SJCRH30 (cell line): ENCODE data around the gene RAB40B. TPM values are rescaled to one million over a fixed set of nuclear protein-coding genes. Genes with fewer than 3 reads are reported as not detected.
A peak's percentile ranks its signal among the peaks of the same experiment; 100 is the strongest.

Experiments
- DNase-seq, 2 experiments: peaks; one replicate each; pipeline ENCODE4 v3.0.0-alpha.2; 2015 to 2020
- H3K27ac ChIP-seq: fragments of 250-450 bp; sonication (Bioruptor Pico); 2 replicates; pipeline ENCODE4 v1.5.1; 2020; ENCODE audit warnings: mild to moderate bottlenecking, moderate library complexity
- H3K27me3 ChIP-seq: fragments of 250-450 bp; sonication (Bioruptor Pico); 2 replicates; pipeline ENCODE4 v1.5.1; 2020; ENCODE audit warnings: mild to moderate bottlenecking, moderate library complexity
- H3K36me3 ChIP-seq: fragments of 250-450 bp; sonication (Bioruptor Pico); 2 replicates; pipeline ENCODE4 v1.5.1; 2020; ENCODE audit warnings: mild to moderate bottlenecking, moderate library complexity
- H3K4me1 ChIP-seq: fragments of 250-450 bp; sonication (Bioruptor Pico); 2 replicates; pipeline ENCODE4 v1.5.1; 2020; ENCODE audit warnings: mild to moderate bottlenecking, moderate library complexity
- H3K4me3 ChIP-seq: fragments of 250-450 bp; sonication (Bioruptor Pico); 2 replicates; pipeline ENCODE4 v1.5.1; 2020; ENCODE audit warnings: mild to moderate bottlenecking, moderate library complexity
- H3K9me3 ChIP-seq: fragments of 250-450 bp; sonication (Bioruptor Pico); replicated peaks from 2 replicates; pipeline ENCODE4 v1.5.1; 2020; ENCODE audit warnings: mild to moderate bottlenecking, moderate library complexity
- total RNA-seq: library from RNA; depleted of rRNA; stranded (reverse); fragments of >200 nt; shearing (Covaris generic); gene quantifications from 2 replicates; pipeline ENCODE4 v1.2.3, GENCODE V29; 2014

The RAB40B gene
- total RNA-seq, 1 experiment from 2014 or later: 17.2 TPM

GRCh38 chr17:82687375-82687861 lies 11.1 kb downstream of the RAB40B start:
- no peak overlapping the region for H3K4me3 ChIP-seq
- H3K4me1 ChIP-seq: peaks cover 11% of the 10 kb centered on the region
- H3K36me3 ChIP-seq: no peaks in the 10 kb centered on the region
- DNase-seq: peak; percentile 71 to 86
- H3K9me3 ChIP-seq: no peaks in the 10 kb centered on the region
- H3K27me3 ChIP-seq: no peaks in the 10 kb centered on the region
- H3K27ac ChIP-seq: no peak overlapping the region

DNA sequence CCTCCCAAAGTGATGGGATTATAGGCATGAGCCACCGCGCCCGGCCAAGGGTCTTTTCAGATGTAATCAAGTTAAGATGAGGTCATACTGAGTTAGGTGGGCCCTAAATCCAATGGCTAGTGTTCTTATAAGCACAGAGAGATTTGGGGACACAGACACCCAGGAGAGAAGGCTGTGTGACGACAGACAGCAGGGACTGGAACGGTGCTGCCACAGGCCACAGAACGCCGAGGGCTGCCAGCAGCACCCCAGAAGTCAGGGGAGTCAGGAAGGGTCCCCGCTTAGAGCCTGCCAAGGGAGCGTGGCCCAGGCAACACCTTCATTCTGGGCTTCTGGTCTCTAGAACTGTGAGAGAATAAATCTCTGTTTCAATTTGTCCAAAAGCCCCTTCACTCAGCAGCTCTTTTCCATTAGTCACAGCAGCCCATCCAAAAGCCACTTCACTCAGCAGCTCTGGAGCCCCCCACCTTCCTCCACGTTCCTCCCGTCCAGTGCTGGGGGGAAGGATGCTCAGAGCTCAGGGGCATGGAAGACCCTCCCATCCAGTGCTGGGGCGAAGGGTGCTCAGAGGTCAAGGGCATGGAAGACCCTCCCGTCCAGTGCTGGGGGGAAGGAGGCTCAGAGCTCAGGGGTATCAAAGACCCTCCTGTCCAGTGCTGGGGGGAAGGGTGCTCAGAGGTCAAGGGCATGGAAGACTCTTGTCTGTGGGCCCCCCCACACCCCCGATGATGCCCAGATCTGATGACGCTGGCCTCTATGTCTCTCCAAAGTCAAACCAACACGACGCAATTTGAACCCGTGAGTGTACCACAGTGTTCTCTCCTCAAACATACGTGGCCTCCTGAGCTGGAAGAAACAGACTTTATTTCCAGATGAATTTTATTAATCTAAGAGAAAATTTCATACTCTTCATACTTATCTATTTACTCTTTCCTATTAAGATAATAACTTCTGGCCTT lies 11.9 kb downstream of the RAB40B start:
- no peaks in the 10 kb centered on the region for H3K36me3 ChIP-seq
- no peaks in the 10 kb centered on the region for H3K27me3 ChIP-seq
- no peak overlapping the region for H3K27ac ChIP-seq
- no peak for DNase-seq
- no peak overlapping the region for H3K4me3 ChIP-seq
- H3K4me1 ChIP-seq: peaks cover 11% of the 10 kb centered on the region
- 0 out of 2 replicates have a peak, but pooled peaks cover 2% of the 10 kb centered on the region for H3K9me3 ChIP-seq

GRCh38 chr17:82685291-82685690 lies 13.2 kb downstream of the RAB40B start:
- no peak for DNase-seq
- Histone ChIP-seq H3K4me3 (no peak overlapping the region), H3K27me3 (no peaks in the 10 kb centered on the region), H3K36me3 (no peaks in the 10 kb centered on the region), H3K4me1 (peaks cover 11% of the 10 kb centered on the region), H3K9me3 (0 out of 2 replicates have a peak, but pooled peaks cover 8% of the 10 kb centered on the region), H3K27ac (no peak overlapping the region)

DNA sequence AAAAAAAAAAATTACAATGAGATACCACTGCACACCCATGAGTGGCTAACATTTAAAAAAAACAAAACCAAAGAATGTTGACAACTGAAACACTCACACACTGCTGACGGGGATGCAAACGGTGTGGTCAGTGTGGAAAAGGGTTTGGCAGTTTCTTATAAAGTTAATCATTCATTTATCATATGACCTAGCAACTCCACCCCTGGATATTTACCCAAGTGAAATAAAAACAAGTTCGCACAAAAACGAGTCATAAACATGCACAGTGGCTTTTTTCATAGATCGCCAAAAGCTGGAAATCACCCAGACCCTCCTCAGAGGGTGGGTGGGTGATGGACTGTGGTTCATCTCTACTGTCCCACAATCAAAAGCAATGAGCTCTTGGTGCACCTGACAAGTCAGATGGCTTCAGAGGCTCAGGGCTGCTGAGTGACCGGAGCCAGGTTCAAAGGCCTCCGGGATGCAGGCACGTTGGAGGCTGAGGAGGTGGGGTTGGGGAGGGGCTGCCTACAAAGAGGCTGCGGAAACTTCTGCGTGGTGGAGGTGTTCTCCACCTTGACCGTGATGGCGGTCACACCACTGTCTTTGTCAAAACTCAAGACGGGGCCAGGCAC lies 14.2 kb downstream of the RAB40B start:
- Histone ChIP-seq H3K9me3 (0 out of 2 replicates have a peak, but pooled peaks cover 8% of the 10 kb centered on the region), H3K4me1 (peaks cover 11% of the 10 kb centered on the region), H3K27ac (no peak overlapping the region), H3K4me3 (no peak overlapping the region), H3K36me3 (no peaks in the 10 kb centered on the region), H3K27me3 (no peaks in the 10 kb centered on the region)
- no peak for DNase-seq

GRCh38 chr17:82683534-82683933 lies 15.0 kb downstream of the RAB40B start:
- Histone ChIP-seq H3K9me3 (0 out of 2 replicates have a peak, but pooled peaks cover 8% of the 10 kb centered on the region), H3K4me1 (peaks cover 11% of the 10 kb centered on the region), H3K4me3 (no peak overlapping the region), H3K36me3 (no peaks in the 10 kb centered on the region), H3K27ac (no peak overlapping the region), H3K27me3 (no peaks in the 10 kb centered on the region)
- no peak for DNase-seq

DNA sequence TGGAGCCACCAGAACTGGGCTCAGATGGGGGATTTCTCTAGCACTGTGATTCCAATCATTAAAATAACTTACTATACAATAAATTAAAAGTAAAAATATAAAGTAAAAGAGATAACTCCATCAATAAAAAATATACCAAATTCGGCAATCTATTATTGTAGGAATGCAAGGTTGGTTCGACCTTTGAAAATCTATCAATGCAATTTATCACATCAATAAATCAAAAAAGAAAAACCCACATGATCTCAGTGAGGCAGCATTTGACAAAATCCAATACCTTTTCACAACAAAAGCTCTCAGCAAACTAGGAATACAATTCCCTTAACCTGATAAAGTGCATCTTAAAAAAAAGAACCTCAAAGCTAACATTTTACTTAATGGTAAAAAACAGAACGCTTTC lies 17.0 kb downstream of the RAB40B start:
- 0 out of 2 replicates have a peak, but pooled peaks cover 8% of the 10 kb centered on the region for H3K9me3 ChIP-seq
- peaks cover 7% of the 10 kb centered on the region for H3K4me1 ChIP-seq
- DNase-seq: no peak
- H3K4me3 ChIP-seq: no peak overlapping the region
- no peaks in the 10 kb centered on the region for H3K36me3 ChIP-seq
- H3K27me3 ChIP-seq: no peaks in the 10 kb centered on the region
- no peak overlapping the region for H3K27ac ChIP-seq

DNA sequence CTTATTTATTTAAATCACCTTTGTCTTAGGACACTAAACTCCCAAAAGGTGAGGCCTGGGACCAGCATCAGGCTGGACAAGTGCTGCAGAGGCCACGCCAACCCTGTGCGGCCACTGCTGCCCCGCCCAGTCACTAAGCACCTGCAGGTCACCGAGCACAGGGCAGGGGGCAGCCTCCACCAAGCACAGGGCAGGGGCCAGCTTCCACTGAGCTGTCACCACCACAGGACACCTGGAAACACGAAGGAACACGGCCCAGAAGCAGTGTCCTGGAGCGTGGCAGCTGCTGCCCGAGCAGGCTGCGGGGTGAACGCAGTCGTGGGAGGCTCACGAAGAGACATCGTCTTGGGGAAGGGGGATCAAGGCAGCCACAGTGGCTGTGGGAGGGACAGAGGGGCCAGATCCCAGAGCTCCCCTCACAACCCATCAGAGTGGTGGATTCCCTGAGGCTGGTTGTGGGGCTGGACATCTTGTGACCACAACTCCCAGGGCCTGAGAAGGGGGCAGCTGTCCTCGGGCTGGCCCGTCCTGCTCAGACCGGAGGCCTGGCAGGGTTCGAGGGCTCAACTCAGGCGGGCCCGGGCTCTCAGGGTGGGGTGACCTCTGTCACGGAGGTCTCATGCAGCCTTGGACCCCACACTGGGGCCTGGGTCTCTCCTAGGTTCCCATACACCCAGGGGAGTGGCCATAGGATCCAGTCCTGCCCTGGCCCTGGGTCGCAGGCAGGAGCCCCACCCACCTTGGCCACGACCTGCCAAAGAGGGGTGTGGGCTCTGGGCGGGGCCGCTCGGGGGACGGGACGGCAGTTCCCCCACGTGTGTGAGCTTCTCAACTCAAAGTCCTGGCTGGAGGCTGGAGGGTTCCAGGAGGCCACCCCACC lies 18.7 kb downstream of the RAB40B start:
- no peak for DNase-seq
- H3K4me1 ChIP-seq: peaks cover 11% of the 10 kb centered on the region
- no peaks in the 10 kb centered on the region for H3K27me3 ChIP-seq
- H3K9me3 ChIP-seq: 0 out of 2 replicates have a peak, but pooled peaks cover 8% of the 10 kb centered on the region
- H3K36me3 ChIP-seq: no peaks in the 10 kb centered on the region
- no peak overlapping the region for H3K27ac ChIP-seq
- H3K4me3 ChIP-seq: no peak overlapping the region

GRCh38 chr17:82678265-82678891 lies 20.1 kb downstream of the RAB40B start:
- Histone ChIP-seq H3K36me3 (no peaks in the 10 kb centered on the region), H3K4me3 (peak overlapping the region; percentile 24)
- DNase-seq: peak in 1 of 2 experiments; percentile 46

GRCh38 chr17:82677353-82677925 lies 21.1 kb downstream of the RAB40B start:
- H3K4me3 ChIP-seq: no peak overlapping the region
- DNase-seq: no peak

More at GRCh38 chr17:82678265-82678891, 20.1 kb downstream of the RAB40B start:
- H3K27ac ChIP-seq: no peak overlapping the region
- no peaks in the 10 kb centered on the region for H3K27me3 ChIP-seq
- H3K4me1 ChIP-seq: peaks cover 11% of the 10 kb centered on the region
- 0 out of 2 replicates have a peak, but pooled peaks cover 8% of the 10 kb centered on the region for H3K9me3 ChIP-seq

GRCh38 chr17:82675476-82676245 lies 22.8 kb downstream of the RAB40B start:
- H3K27ac ChIP-seq: no peak overlapping the region
- no peak for DNase-seq
- no peak overlapping the region for H3K4me3 ChIP-seq
- no peaks in the 10 kb centered on the region for H3K9me3 ChIP-seq
- no peaks in the 10 kb centered on the region for H3K36me3 ChIP-seq
- peaks cover 11% of the 10 kb centered on the region for H3K4me1 ChIP-seq
- H3K27me3 ChIP-seq: no peaks in the 10 kb centered on the region

More at GRCh38 chr17:82677353-82677925, 21.1 kb downstream of the RAB40B start:
- Histone ChIP-seq H3K36me3 (no peaks in the 10 kb centered on the region), H3K4me1 (peaks cover 11% of the 10 kb centered on the region), H3K27ac (no peak overlapping the region), H3K27me3 (no peaks in the 10 kb centered on the region), H3K9me3 (0 out of 2 replicates have a peak, but pooled peaks cover 8% of the 10 kb centered on the region)

DNA sequence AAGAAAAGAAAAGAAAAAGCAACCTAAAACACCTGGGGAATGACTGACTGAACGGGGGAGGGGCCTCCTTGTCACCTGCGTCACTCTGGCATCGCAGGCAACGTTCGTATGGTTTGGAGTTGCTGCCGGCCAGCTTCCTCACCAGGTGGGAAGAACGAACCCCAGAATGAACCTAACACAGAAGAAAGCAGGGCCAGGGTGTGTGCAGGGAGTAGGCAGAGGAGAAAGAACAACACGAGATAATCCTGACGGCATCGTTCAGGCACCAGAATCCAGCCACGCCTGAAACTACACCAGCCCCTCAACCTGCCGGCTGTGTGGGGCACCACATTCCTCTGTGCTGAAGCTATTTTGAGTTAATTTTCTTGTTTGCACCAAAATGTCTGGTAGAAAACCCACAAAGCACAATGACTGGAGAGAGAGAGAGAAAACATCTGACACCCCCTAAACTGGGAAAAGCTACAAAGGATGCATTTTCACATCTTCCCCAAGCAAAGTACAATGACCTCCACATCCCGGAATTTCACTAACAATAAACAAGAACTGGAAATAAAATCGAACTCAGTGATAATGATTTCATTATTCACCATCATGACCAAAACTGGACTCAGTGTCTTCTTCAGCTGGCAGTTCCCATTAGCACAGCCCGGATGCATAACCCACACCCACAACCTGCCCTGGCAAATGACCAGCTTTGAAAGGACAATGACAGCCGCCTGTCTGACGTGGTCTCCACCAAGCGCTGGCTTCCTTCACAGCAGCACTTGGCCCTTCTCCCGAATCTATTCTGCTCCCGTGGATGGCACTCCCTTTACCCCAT lies 23.6 kb downstream of the RAB40B start:
- Histone ChIP-seq H3K27ac (no peak overlapping the region), H3K9me3 (no peaks in the 10 kb centered on the region), H3K4me3 (no peak overlapping the region), H3K36me3 (no peaks in the 10 kb centered on the region), H3K4me1 (peaks cover 11% of the 10 kb centered on the region), H3K27me3 (no peaks in the 10 kb centered on the region)
- DNase-seq: no peak

GRCh38 chr17:82670661-82671450 lies 27.6 kb downstream of the RAB40B start:
- no peaks in the 10 kb centered on the region for H3K27me3 ChIP-seq
- no peak overlapping the region for H3K4me3 ChIP-seq
- no peaks in the 10 kb centered on the region for H3K36me3 ChIP-seq
- H3K27ac ChIP-seq: no peak overlapping the region
- no peak for DNase-seq
- H3K9me3 ChIP-seq: no peaks in the 10 kb centered on the region
- peaks cover 4% of the 10 kb centered on the region for H3K4me1 ChIP-seq
